Liver (tissue), 9 donors: Measurements from ENCODE around the gene NAV2. TPM values are rescaled to one million over a fixed set of nuclear protein-coding genes. Genes with fewer than 3 reads are reported as not detected.
A peak's percentile ranks its signal among the peaks of the same experiment; 100 is the strongest.

ENCODE experiments used
- DNase-seq: peaks from one replicate; pipeline ENCODE4 v3.0.0-alpha.2; 2017; ENCODE audit warnings: low spot score
- H3K27ac ChIP-seq, 2 donors: one replicate each; pipeline ENCODE4 v1.7.0; 2013; ENCODE audit warnings: inconsistent platforms in 2 of 2, low read length in 2 of 2, control low read depth in 1 of 2, low read depth in 1 of 2, mild to moderate bottlenecking in 1 of 2
- H3K27me3 ChIP-seq, 4 donors: one replicate each; pipeline versions ENCODE4 v1.6.1 to v1.7.0; 2013; ENCODE audit warnings: low read length in 3 of 4, inconsistent platforms in 1 of 4, mild to moderate bottlenecking in 1 of 4, moderate library complexity in 1 of 4; ENCODE audit not compliant: control insufficient read depth in 4 of 4, insufficient read depth in 4 of 4
- H3K36me3 ChIP-seq, 4 donors: one replicate each; pipeline versions ENCODE4 v1.6.1 to v1.7.0; 2013; ENCODE audit warnings: low read length in 3 of 4, mild to moderate bottlenecking in 3 of 4, low read depth in 1 of 4, moderate library complexity in 1 of 4; ENCODE audit not compliant: control insufficient read depth in 4 of 4, insufficient read depth in 3 of 4
- H3K4me1 ChIP-seq, 4 donors: one replicate each; pipeline versions ENCODE4 v1.6.1 to v1.7.0; 2013; ENCODE audit warnings: low read length in 3 of 4, mild to moderate bottlenecking in 3 of 4, moderate library complexity in 1 of 4; ENCODE audit not compliant: control insufficient read depth in 4 of 4, insufficient read depth in 4 of 4
- H3K4me3 ChIP-seq, 3 donors: one replicate each; pipeline versions ENCODE4 v1.6.1 to v1.7.0; 2013; ENCODE audit warnings: low read length in 3 of 3, control low read depth in 1 of 3, low read depth in 1 of 3, mild to moderate bottlenecking in 1 of 3
- H3K9ac ChIP-seq, 2 donors: one replicate each; pipeline ENCODE4 v1.7.0; 2013; ENCODE audit warnings: low read length in 2 of 2, mild to moderate bottlenecking in 2 of 2, moderate library complexity in 2 of 2, control low read depth in 1 of 2, low read depth in 1 of 2
- H3K9me3 ChIP-seq, 4 donors: one replicate each; pipeline versions ENCODE4 v1.6.1 to v1.7.0; 2013; ENCODE audit warnings: low read length in 3 of 4; ENCODE audit not compliant: control insufficient read depth in 4 of 4
- FOXA2 ChIP-seq: IDR thresholded peaks from 2 replicates; pipeline ENCODE4 v1.6.1; 2016; ENCODE audit warnings: antibody characterized with exemption
- GABPA ChIP-seq, 2 donors: IDR thresholded peaks in 1 of 2; conservative IDR thresholded peaks in 1 of 2; 2 replicates each; pipeline ENCODE4 v1.6.1; 2016; ENCODE audit warnings: antibody characterized with exemption in 2 of 2, mild to moderate bottlenecking in 1 of 2, moderate library complexity in 1 of 2
- HNF4A ChIP-seq, 2 donors: conservative IDR thresholded peaks; 2 replicates each; pipeline ENCODE4 v1.6.1; 2016; ENCODE audit warnings: antibody characterized with exemption in 2 of 2, mild to moderate bottlenecking in 2 of 2
- JUND ChIP-seq, 2 donors: IDR thresholded peaks; 2 replicates each; pipeline ENCODE4 v1.6.1; 2016; ENCODE audit warnings: antibody characterized with exemption in 2 of 2
- RAD21 ChIP-seq, 2 donors: IDR thresholded peaks; 2 replicates each; pipeline ENCODE4 v1.6.1; 2016; ENCODE audit warnings: antibody characterized with exemption in 2 of 2, mild to moderate bottlenecking in 2 of 2
- RXRA ChIP-seq, 2 donors: IDR thresholded peaks; 2 replicates each; pipeline ENCODE4 v1.6.1; 2017 to 2018; ENCODE audit warnings: antibody characterized with exemption in 2 of 2, mild to moderate bottlenecking in 1 of 2
- TAF1 ChIP-seq: conservative IDR thresholded peaks from 2 replicates; pipeline ENCODE4 v1.6.1; 2016; ENCODE audit warnings: antibody characterized with exemption, mild to moderate bottlenecking
- YY1 ChIP-seq: IDR thresholded peaks from 2 replicates; pipeline ENCODE4 v1.6.1; 2016; ENCODE audit warnings: antibody characterized with exemption, mild to moderate bottlenecking
- WGBS: extraction: QIAGEN DNeasy Blood & Tissue Kit; methylation state at CpG from one replicate; pipeline ENCODE4 v1.1.7; 2013; 5-methylcytosine and 5-hydroxymethylcytosine counted together
- polyA plus RNA-seq, 2 donors: library from polyadenylated mRNA; stranded (reverse) in 1 of 2; unstranded in 1 of 2; fragments of 200-250 nt in 1 of 2; fragments of >200 nt in 1 of 2; fragmentation: Nextera tagmentation in 1 of 2; extraction: Ambion mirVana in 1 of 2; gene quantifications; one replicate each; pipeline versions ENCODE4 v1.2.1 to v1.2.3, GENCODE V29; 2013 to 2015
- total RNA-seq, 2 donors: library from RNA; depleted of rRNA; stranded (reverse); fragments of >200 nt; gene quantifications; one replicate each; pipeline ENCODE4 v1.2.3, GENCODE V29; 2014
- TF ChIP-seq, protein P1 (sequence below): IDR thresholded peaks from 2 replicates; pipeline ENCODE4 v1.6.1; 2016; ENCODE audit warnings: antibody characterized with exemption, mild to moderate bottlenecking
- TF ChIP-seq, protein P2 (sequence below): IDR thresholded peaks from 2 replicates; pipeline ENCODE4 v1.6.1; 2016; ENCODE audit warnings: antibody characterized with exemption
- donor health status: healthy.
- donor health status: healthy.
- donor health status: healthy.
- donor health status: healthy.
- donor health status: healthy.

Gene NAV2
- total and polyA plus RNA-seq, 4 donors, result 6.3 to 20.5 (median 11.6) TPM

DNA sequence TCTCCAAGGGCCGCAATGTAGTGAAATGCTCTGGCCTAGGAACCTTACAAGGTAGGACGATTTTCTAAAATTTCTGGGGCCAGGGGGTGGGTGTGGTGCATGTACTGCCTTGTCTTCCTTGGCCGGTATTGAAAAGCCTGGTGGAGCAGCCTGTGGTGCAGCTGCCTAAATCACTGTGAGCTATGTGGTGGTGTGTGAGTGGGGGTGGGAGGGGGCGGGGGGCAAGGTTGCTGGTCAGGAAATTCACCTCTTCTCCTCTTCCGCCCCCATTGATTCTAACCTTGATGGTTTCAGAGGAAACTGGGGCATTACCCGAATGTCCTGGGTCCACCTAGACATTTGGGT lies 310.4 kb downstream of the NAV2 start:
- Histone ChIP-seq H3K4me1 (peaks cover 2 to 49% (median 7%) of the 10 kb centered on the region in 4 donors), H3K27me3 (no peaks in the 10 kb centered on the region), H3K27ac (peak overlapping the region; percentile 86 to 88), H3K36me3 (no peaks in the 10 kb centered on the region), H3K9me3 (no peaks in the 10 kb centered on the region), H3K4me3 (peak overlapping the region; percentile 33 to 54 (median 42)), H3K9ac (peak overlapping the region; percentile 67 to 77)
- TF ChIP-seq, protein P1, sequence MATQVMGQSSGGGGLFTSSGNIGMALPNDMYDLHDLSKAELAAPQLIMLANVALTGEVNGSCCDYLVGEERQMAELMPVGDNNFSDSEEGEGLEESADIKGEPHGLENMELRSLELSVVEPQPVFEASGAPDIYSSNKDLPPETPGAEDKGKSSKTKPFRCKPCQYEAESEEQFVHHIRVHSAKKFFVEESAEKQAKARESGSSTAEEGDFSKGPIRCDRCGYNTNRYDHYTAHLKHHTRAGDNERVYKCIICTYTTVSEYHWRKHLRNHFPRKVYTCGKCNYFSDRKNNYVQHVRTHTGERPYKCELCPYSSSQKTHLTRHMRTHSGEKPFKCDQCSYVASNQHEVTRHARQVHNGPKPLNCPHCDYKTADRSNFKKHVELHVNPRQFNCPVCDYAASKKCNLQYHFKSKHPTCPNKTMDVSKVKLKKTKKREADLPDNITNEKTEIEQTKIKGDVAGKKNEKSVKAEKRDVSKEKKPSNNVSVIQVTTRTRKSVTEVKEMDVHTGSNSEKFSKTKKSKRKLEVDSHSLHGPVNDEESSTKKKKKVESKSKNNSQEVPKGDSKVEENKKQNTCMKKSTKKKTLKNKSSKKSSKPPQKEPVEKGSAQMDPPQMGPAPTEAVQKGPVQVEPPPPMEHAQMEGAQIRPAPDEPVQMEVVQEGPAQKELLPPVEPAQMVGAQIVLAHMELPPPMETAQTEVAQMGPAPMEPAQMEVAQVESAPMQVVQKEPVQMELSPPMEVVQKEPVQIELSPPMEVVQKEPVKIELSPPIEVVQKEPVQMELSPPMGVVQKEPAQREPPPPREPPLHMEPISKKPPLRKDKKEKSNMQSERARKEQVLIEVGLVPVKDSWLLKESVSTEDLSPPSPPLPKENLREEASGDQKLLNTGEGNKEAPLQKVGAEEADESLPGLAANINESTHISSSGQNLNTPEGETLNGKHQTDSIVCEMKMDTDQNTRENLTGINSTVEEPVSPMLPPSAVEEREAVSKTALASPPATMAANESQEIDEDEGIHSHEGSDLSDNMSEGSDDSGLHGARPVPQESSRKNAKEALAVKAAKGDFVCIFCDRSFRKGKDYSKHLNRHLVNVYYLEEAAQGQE, result peak; percentile 12
- TF ChIP-seq GABPA (IDR thresholded peaks at IDR 0.05 in 1 of 2, conservative IDR thresholded peaks at IDR 0.05 in 1 of 2), result no peak
- peak; percentile 20 for TF ChIP-seq TAF1
- TF ChIP-seq FOXA2, result peak; percentile 2
- 41% methylated on average over 6 of the region's 6 CpGs for WGBS
- DNase-seq, result no peak

DNA sequence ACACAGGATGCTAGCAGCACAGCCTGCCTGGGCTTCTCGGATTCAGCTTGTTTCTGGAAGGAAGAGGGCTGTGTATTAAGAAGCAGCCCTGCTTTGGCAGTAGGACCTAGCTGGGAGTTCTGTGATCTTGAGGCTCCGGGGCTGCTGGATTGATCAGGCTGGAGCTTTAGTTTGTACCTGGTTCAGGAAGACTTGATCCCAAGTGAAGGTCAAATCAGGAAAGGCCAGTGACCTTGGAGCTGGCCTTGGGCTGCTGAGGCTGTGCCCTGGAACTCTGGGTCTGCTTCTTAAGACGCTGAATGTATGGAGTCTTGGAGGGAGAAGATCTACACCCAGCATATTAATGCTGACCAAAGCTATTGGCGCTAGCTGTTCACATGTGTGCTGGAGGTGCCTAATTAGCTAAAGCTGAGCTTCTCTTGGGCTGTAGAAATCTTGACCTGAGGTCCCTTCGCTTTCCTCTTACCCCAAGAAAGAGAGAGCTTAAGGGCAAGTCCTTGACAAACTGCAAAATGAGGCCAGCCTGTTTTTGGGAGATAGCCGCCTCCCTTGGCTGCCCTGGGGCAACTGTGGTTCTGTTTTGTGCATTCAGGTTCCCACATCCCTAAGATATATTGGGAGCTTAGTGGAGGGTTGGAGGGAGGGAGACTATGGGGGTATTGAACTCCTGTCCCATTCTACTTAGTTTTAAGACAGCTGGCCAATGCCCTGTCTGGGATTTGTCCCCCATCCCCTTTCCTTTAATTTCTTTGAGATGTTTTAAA lies 311.7 kb downstream of the NAV2 start:
- Histone ChIP-seq H3K9ac (peak overlapping the region; percentile 50 to 64), H3K27ac (peak overlapping the region; percentile 86 to 88), H3K4me3 (peak overlapping the region; percentile 10 to 42 (median 37)), H3K4me1 (peaks cover 2 to 50% (median 7%) of the 10 kb centered on the region in 4 donors), H3K9me3 (no peaks in the 10 kb centered on the region), H3K27me3 (no peaks in the 10 kb centered on the region), H3K36me3 (no peaks in the 10 kb centered on the region)
- peak in 1 of 2 donors; percentile 29 for TF ChIP-seq HNF4A (conservative IDR thresholded peaks at IDR 0.05)
- TF ChIP-seq JUND (IDR thresholded peaks at IDR 0.05), result no peak
- no peak for TF ChIP-seq YY1
- TF ChIP-seq RAD21 (IDR thresholded peaks at IDR 0.05), result no peak
- TF ChIP-seq, protein P2, sequence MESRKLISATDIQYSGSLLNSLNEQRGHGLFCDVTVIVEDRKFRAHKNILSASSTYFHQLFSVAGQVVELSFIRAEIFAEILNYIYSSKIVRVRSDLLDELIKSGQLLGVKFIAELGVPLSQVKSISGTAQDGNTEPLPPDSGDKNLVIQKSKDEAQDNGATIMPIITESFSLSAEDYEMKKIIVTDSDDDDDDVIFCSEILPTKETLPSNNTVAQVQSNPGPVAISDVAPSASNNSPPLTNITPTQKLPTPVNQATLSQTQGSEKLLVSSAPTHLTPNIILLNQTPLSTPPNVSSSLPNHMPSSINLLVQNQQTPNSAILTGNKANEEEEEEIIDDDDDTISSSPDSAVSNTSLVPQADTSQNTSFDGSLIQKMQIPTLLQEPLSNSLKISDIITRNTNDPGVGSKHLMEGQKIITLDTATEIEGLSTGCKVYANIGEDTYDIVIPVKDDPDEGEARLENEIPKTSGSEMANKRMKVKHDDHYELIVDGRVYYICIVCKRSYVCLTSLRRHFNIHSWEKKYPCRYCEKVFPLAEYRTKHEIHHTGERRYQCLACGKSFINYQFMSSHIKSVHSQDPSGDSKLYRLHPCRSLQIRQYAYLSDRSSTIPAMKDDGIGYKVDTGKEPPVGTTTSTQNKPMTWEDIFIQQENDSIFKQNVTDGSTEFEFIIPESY, result no peak
- peak in 1 of 2 donors; percentile 17 for TF ChIP-seq RXRA (IDR thresholded peaks at IDR 0.05)
- WGBS, result 69% methylated on average over 6 of the region's 6 CpGs
- DNase-seq, result no peak

DNA sequence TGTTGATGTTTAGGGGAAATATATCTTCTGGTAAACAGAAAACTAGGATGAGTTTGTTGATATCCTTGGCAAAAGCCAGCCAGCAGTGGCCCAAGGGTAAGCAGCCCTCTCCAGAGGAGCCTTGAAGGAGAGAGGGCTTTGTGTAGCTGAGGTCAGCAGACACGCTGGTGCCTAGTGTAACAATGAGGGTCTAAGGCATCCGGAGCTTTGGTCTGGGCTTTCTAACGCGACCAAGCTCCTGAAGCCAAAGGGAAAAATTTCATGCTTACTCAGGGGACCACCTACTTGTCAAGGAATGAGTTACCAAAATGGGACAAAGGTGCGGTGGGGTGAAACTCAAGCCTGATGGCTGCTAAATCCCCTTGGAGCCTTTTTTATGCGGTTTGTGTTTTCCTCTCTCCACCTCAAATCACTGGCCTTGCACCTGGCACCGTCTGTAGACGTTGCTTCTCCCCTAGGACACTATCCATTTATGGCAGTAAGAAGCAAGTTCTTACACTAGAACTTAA lies 312.7 kb downstream of the NAV2 start:
- Histone ChIP-seq H3K36me3 (no peaks in the 10 kb centered on the region), H3K9ac (no peak overlapping the region), H3K4me1 (peaks cover 4 to 47% (median 4%) of the 10 kb centered on the region in 4 donors), H3K4me3 (no peak overlapping the region), H3K27ac (peak overlapping the region; percentile 86 to 88), H3K27me3 (no peaks in the 10 kb centered on the region), H3K9me3 (no peaks in the 10 kb centered on the region)
- 87% methylated on average over 8 of the region's 8 CpGs for WGBS
- no peak for DNase-seq
- TF ChIP-seq, protein P1, result no peak
- TF ChIP-seq, protein P2, result no peak
- no peak for TF ChIP-seq YY1
